ENCODE measurements around the gene C3orf52.

GRCh38 chr3:112126511-112126911, 40.3 kb downstream of the C3orf52 start:
- TF ChIP-seq, protein P1, sequence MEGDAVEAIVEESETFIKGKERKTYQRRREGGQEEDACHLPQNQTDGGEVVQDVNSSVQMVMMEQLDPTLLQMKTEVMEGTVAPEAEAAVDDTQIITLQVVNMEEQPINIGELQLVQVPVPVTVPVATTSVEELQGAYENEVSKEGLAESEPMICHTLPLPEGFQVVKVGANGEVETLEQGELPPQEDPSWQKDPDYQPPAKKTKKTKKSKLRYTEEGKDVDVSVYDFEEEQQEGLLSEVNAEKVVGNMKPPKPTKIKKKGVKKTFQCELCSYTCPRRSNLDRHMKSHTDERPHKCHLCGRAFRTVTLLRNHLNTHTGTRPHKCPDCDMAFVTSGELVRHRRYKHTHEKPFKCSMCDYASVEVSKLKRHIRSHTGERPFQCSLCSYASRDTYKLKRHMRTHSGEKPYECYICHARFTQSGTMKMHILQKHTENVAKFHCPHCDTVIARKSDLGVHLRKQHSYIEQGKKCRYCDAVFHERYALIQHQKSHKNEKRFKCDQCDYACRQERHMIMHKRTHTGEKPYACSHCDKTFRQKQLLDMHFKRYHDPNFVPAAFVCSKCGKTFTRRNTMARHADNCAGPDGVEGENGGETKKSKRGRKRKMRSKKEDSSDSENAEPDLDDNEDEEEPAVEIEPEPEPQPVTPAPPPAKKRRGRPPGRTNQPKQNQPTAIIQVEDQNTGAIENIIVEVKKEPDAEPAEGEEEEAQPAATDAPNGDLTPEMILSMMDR (IDR thresholded peaks at IDR 0.05; ENCODE audit: low read length), result no peak
- no peak for TF ChIP-seq EZH2 (IDR thresholded peaks at IDR 0.05; ENCODE audit: borderline replicate concordance, low read length)

Measured in OCI-LY1 (cell line).